GM12874 (cell line): Measurements from ENCODE around the gene EVL.

Experiments used
- TF ChIP-seq, protein P1 (sequence below): IDR thresholded peaks from 2 replicates; pipeline ENCODE4 v1.5.1; 2011; ENCODE audit warnings: low read depth, mild to moderate bottlenecking, control low read depth, low read length, moderate library complexity; ENCODE audit not compliant: insufficient read depth

Gene EVL

DNA sequence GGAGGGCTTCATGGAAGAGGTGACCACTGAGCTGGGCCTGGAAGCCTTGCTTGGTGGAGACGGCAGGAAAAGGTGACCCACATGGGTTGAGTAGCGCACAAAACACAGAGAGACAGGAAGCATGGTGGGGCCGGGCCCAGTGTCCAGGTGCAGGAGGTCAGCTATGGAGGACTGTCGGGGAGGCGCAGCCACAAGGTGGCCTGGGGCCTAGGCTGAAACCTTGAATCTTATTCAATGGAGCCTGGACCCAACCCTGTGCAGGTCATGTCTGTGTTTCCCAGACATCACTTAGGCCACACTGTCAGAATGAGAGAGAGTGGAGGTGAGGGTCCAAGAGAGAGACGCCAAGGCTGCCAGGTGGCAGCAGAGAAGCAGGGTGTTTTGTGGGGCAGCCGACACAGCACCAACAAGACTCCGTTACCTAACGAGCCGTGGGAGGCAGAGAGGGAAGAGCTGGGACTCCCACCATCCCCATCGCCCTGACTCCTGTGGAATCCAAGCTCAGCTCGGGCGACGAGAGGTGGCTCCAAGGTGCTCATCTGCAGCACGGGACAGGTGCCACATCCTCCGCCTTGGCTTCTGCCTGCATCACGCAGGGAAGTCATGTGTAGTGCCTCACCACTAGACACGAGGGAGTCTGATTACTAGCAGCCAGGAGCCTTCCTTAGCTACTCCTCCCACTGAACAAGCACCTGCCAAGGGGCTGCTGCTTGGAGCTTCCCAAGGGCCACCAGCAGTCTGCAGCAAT, 55.5 kb downstream of the EVL start:
- TF ChIP-seq, protein P1, sequence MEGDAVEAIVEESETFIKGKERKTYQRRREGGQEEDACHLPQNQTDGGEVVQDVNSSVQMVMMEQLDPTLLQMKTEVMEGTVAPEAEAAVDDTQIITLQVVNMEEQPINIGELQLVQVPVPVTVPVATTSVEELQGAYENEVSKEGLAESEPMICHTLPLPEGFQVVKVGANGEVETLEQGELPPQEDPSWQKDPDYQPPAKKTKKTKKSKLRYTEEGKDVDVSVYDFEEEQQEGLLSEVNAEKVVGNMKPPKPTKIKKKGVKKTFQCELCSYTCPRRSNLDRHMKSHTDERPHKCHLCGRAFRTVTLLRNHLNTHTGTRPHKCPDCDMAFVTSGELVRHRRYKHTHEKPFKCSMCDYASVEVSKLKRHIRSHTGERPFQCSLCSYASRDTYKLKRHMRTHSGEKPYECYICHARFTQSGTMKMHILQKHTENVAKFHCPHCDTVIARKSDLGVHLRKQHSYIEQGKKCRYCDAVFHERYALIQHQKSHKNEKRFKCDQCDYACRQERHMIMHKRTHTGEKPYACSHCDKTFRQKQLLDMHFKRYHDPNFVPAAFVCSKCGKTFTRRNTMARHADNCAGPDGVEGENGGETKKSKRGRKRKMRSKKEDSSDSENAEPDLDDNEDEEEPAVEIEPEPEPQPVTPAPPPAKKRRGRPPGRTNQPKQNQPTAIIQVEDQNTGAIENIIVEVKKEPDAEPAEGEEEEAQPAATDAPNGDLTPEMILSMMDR: no peak

DNA sequence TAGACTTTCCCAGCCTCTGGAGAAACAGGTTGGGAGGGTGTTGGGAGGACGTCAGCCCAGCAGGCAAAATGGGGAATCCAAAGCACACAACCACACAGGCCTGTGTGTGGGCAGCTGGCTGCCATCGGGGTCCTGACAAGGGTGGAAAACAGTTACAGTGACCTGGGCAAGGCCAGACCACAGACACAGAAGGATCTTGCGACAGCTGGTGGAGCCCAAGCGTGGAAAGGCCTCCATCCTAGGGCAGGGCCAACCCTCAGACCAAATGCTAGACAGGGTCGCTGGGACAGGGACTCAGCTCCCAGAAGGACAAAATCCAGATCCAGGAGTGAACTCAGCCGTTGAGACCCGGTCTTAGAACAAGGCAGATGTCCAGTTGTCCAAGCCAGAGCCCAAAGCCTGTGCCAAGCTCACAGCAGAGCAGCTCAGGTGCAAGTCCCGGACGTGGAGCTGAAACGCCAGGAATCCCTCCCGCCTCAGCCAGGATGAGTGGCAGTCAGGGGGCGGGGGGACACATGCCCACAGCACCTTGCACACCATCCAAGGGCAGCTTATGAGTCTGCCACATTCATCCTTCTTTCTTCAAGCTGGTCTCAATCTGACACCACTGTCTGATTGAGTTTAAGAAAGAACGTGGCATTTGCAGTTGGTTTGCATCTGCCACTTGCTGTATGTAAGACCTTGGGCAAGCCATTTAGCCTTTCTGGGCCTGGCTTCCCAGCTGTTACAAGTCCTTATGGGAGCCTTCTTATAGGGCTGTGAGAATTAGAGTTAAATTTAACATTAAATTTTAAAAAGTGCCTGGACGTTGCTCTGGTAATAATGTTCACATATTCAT, 56.6 kb downstream of the EVL start:
- TF ChIP-seq, protein P1: no peak

DNA sequence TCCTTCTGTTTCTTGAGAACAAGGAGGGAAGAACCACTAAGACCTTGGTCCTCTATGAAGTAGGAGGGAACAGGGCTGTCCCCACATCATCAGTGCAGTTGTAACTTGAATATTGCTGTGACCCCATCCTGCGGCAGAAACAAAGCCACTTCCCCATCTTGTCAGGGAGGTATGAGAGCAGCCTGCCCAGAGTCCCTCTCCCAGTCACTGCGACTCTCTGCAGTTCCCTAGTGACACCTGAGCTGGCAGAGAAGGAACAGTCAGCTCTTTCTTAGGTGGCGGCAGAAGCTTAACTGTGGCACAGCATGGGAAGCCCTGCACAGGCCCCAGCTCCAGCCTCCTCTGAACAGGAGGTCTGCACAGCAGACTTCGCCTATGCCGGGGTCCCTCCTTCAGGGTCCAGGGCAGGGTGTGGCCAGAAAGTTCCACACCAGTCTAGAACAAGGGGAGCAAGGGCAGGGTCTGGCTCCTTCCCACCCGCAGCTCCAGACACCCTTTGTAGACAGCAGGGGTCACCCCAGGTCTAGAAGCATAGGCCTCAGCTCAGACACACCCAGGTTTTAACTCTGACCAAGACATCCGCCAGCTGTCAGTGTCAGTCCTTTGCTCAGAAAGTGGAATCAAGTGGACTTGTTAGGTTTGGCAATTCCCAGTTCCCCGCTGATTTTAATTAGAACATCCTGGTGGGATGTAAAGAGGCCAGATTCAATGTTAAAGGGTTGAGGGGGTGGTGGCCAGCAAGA, 57.4 kb downstream of the EVL start:
- TF ChIP-seq, protein P1: no peak

GRCh38 chr14:100123618-100124017, 58.4 kb downstream of the EVL start:
- TF ChIP-seq, protein P1: no peak

- TF ChIP-seq, protein P1: no peak
These were observed 59.4 kb downstream of the EVL start for GRCh38 chr14:100124551-100125088.

DNA sequence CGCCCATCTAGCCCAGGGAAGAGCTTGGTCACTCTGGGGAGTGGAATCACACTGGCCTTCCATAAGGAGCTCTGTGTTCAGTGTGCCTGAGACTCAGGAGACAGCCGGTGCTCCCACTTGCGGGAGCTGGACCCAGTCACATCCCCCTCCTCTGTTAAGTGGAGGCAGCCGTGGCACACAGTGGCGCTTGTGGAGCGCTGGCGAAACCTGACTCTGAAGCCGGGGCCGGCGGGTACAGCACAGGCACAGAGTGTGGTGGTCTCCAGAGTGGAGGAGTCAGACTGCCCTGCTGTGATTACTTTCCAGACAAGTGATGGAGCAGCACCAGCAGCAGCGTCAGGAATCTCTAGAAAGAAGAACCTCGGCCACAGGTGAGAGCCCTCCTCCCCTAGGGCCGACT, 61.2 kb downstream of the EVL start:
- TF ChIP-seq, protein P1: no peak
